ENCODE data around the gene SYTL5.

The SYTL5 gene

DNA sequence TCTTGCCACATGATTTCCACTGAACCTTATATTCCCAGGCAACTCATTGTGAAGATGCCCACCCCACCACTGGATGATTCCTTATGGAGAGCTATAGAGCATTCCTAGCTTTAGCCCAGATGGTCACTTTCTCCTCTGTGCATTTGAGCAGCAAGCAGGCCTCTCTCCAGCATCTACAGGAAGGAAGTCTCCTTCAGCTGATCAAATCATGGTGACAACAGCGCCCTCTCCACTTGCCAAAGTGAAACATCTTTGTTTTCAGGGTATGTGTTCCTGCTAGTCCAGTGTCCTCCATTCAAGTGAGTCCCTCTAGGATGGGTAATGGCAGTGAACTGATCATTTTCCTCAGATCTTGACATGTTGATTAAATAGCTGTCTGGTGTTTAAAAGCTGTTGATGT, 10.9 kb upstream of the SYTL5 start:
- no peak overlapping the region for H3K27ac ChIP-seq
- CTCF ChIA-PET = interaction anchor here (0.6 kb wide), 1 partner anchor 132 kb away, joined by 4 read pairs; no protein-coding TSS in a partner anchor
- no peak for DNase-seq (ENCODE audit: low spot score)
- POLR2A ChIA-PET (ENCODE audit: low non-redundant PET) = no interaction called here
- TF ChIP-seq, protein P1, sequence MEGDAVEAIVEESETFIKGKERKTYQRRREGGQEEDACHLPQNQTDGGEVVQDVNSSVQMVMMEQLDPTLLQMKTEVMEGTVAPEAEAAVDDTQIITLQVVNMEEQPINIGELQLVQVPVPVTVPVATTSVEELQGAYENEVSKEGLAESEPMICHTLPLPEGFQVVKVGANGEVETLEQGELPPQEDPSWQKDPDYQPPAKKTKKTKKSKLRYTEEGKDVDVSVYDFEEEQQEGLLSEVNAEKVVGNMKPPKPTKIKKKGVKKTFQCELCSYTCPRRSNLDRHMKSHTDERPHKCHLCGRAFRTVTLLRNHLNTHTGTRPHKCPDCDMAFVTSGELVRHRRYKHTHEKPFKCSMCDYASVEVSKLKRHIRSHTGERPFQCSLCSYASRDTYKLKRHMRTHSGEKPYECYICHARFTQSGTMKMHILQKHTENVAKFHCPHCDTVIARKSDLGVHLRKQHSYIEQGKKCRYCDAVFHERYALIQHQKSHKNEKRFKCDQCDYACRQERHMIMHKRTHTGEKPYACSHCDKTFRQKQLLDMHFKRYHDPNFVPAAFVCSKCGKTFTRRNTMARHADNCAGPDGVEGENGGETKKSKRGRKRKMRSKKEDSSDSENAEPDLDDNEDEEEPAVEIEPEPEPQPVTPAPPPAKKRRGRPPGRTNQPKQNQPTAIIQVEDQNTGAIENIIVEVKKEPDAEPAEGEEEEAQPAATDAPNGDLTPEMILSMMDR (conservative IDR thresholded peaks at IDR 0.05; ENCODE audit: low read depth) = no peak

DNA sequence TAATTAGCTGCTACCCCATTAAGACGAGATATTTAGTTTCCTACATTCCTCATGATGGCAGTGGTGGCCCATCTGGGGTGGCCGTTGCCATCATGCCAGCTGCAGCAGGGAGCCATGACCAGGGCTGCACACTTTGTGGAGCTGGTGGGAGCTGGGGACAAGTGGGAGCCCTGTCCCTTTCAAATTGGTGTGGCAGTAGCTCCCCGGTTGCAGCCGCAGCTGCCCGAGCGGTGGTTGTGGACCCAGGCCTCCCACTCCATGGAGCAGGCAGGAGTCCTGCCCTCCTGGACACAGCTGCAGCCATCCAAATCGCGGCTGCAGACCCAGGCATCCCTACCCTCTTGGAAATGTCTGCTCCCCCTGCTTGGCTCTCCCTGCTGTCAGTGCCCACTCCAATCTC, 9.3 kb upstream of the SYTL5 start:
- no peak overlapping the region for H3K27ac ChIP-seq
- ChIA-PET POLR2A (ENCODE audit: low non-redundant PET) (no interaction called here), CTCF (no interaction called here)
- TF ChIP-seq, protein P1 (conservative IDR thresholded peaks at IDR 0.05; ENCODE audit: low read depth) = no peak
- DNase-seq (ENCODE audit: low spot score) = no peak

- ChIA-PET POLR2A (ENCODE audit: low non-redundant PET) (no interaction called here), CTCF (no interaction called here)
- DNase-seq (ENCODE audit: low spot score) = peak; percentile 62
- peak overlapping the region; percentile 65 for H3K27ac ChIP-seq
- TF ChIP-seq, protein P1 (conservative IDR thresholded peaks at IDR 0.05; ENCODE audit: low read depth) = no peak
Measured at GRCh38 chrX:37998586-37999262, 7.6 kb upstream of the SYTL5 start.

GRCh38 chrX:38000706-38001105, 5.6 kb upstream of the SYTL5 start:
- H3K27ac ChIP-seq = no peak overlapping the region
- CTCF ChIA-PET = interaction anchor here (0.6 kb wide), 1 partner anchor 111 kb away, joined by 7 read pairs; no protein-coding TSS in a partner anchor
- DNase-seq (ENCODE audit: low spot score) = no peak
- POLR2A ChIA-PET (ENCODE audit: low non-redundant PET) = no interaction called here
- TF ChIP-seq, protein P1 (conservative IDR thresholded peaks at IDR 0.05; ENCODE audit: low read depth) = no peak

DNA sequence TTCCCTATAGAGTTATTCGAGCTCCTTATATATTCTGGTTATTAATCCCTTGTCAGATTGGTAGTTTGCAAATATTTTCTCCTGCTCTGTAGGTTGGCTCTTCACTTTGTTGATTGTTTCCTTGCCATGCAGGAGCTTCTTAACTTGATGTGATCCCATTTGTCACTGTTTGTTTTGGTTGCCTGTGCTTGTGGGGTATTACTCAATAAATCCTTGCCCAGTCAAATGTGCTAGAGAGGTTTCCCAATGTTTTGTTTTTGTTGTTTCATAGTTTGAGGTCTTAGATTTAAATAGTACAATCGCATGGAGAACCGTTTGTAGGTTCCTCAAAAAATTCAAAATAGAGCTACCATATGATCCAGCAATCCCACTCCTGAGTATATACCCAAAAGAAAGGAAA, 2.3 kb upstream of the SYTL5 start:
- DNase-seq (ENCODE audit: low spot score) = no peak
- ChIA-PET CTCF (no interaction called here), POLR2A (ENCODE audit: low non-redundant PET) (no interaction called here)
- H3K27ac ChIP-seq = no peak overlapping the region
- TF ChIP-seq, protein P1 (conservative IDR thresholded peaks at IDR 0.05; ENCODE audit: low read depth) = no peak

DNA sequence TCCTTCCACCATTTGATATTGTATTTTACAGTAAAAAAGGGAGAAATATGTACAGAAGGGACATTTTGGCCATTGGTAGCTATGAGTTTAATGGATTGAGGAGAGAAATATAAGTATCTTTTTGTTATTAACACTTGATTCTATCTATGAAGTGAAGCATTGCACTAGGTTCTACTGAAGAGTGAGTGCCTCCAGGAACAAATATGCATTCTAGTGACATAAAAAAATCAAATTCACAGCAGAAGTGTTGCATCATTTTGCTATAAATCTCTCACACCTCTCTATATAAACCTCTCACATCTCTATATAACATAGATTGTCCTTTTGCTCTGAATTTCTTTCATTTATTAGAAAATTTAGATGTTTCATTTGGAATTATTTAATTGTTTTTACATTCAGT, 425 bp downstream of the SYTL5 start:
- ChIA-PET POLR2A (ENCODE audit: low non-redundant PET) (no interaction called here), CTCF (no interaction called here)
- TF ChIP-seq, protein P1 (conservative IDR thresholded peaks at IDR 0.05; ENCODE audit: low read depth) = no peak
- DNase-seq (ENCODE audit: low spot score) = no peak
- no peak overlapping the region for H3K27ac ChIP-seq
